Neutrophil (primary cell): ENCODE results near the gene SART1.

Source experiments
- H3K27ac ChIP-seq: fragments of 200-600 bp; sonication (generic); 2 replicates; pipeline ENCODE4 v1.5.1; 2016; ENCODE audit warnings: mild to moderate bottlenecking, moderate library complexity
- H3K27me3 ChIP-seq: fragments of 200-600 bp; sonication (generic); 2 replicates; pipeline ENCODE4 v1.6.0; 2016; ENCODE audit warnings: mild to moderate bottlenecking
- H3K36me3 ChIP-seq: fragments of 200-600 bp; sonication (generic); 2 replicates; pipeline ENCODE4 v1.5.1; 2017
- H3K4me1 ChIP-seq, 2 experiments: fragments of 200-600 bp in 1 of 2; sonication (generic) in 1 of 2; 1 replicate in 1 of 2; 2 replicates in 1 of 2; pipeline versions ENCODE4 v1.5.1 to v1.6.1; 2013 to 2016; ENCODE audit warnings: low read depth in 1 of 2, low read length in 1 of 2, mild to moderate bottlenecking in 1 of 2, moderate library complexity in 1 of 2; ENCODE audit not compliant: control insufficient read depth in 1 of 2, insufficient read depth in 1 of 2
- H3K4me3 ChIP-seq, 2 experiments: fragments of 200-600 bp in 1 of 2; sonication (generic) in 1 of 2; 1 replicate in 1 of 2; 2 replicates in 1 of 2; pipeline ENCODE4 v1.5.1; 2013 to 2016; ENCODE audit warnings: low read depth in 1 of 2, low read length in 1 of 2, mild to moderate bottlenecking in 1 of 2, moderate library complexity in 1 of 2
- H3K9me3 ChIP-seq: fragments of 200-600 bp; sonication (generic); 2 replicates; pipeline ENCODE4 v1.5.1; 2016
- CTCF ChIP-seq: fragments of 200-600 bp; sonication (generic); IDR thresholded peaks from 2 replicates; pipeline ENCODE4 v1.5.1; 2016; ENCODE audit warnings: antibody characterized with exemption

Gene SART1

DNA sequence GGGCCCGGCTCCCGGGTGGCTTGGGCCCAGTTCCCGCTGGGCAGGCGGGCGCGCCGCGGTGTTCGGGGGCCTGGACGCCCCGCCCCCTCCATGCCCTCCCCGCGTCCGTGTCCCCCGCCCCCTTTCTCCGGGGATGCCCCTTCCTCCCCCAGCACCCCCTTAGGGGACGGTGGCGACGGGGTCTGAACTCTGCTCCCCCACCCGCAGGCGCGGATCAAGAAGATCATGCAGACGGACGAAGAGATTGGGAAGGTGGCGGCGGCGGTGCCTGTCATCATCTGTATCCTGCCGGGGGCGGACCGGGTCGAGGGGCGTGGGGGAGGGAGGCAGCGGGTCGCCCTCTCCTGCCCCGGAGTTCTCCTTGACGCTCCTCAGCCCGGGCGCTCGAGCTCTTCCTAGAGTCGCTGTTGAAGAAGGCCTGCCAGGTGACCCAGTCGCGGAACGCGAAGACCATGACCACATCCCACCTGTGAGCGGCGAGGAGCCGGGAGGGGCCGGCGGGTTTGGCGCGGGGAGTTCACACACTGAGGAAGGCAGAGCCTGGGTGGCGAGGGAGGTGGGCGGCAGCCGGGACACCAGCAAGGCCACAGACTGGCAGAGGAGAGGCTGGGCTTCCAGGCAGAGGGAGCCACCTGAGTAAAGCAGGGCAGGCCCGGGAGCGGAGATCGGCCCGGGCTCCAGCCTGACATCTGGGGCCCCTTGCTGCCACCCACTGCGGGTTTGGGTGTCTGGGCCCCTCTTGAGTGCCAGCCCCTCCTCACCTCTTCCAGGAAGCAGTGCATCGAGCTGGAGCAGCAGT lies 41.8 kb upstream of the SART1 start:
- Histone ChIP-seq H3K36me3 (peaks cover 31% of the 10 kb centered on the region), H3K4me1 (peaks cover 52 to 56% of the 10 kb centered on the region in 2 experiments), H3K27me3 (no peaks in the 10 kb centered on the region), H3K4me3 (peak overlapping the region; percentile 60 to 96), H3K27ac (peak overlapping the region; percentile 92), H3K9me3 (no peaks in the 10 kb centered on the region)
- TF ChIP-seq CTCF, result no peak

- no peak for TF ChIP-seq CTCF
- H3K4me1 ChIP-seq, result peaks cover 48 to 50% of the 10 kb centered on the region in 2 experiments
- H3K27ac ChIP-seq, result peak overlapping the region; percentile 92
Measured at GRCh38 chr11:65920372-65920802, 41.1 kb upstream of the SART1 start.

GRCh38 chr11:65921033-65921555 lies 40.4 kb upstream of the SART1 start:
- TF ChIP-seq CTCF, result no peak
- no peaks in the 10 kb centered on the region for H3K27me3 ChIP-seq
- no peak overlapping the region for H3K27ac ChIP-seq
- no peak overlapping the region for H3K4me3 ChIP-seq
- H3K4me1 ChIP-seq, result peaks cover 41 to 43% of the 10 kb centered on the region in 2 experiments
- peaks cover 31% of the 10 kb centered on the region for H3K36me3 ChIP-seq
- no peaks in the 10 kb centered on the region for H3K9me3 ChIP-seq

More at GRCh38 chr11:65920372-65920802, 41.1 kb upstream of the SART1 start:
- Histone ChIP-seq H3K9me3 (no peaks in the 10 kb centered on the region), H3K4me3 (peak overlapping the region; percentile 60 to 96), H3K36me3 (peaks cover 31% of the 10 kb centered on the region), H3K27me3 (no peaks in the 10 kb centered on the region)

GRCh38 chr11:65921876-65922275 lies 39.7 kb upstream of the SART1 start:
- no peaks in the 10 kb centered on the region for H3K27me3 ChIP-seq
- H3K4me1 ChIP-seq, result peaks cover 33 to 35% of the 10 kb centered on the region in 2 experiments
- H3K36me3 ChIP-seq, result peaks cover 29% of the 10 kb centered on the region
- no peak overlapping the region for H3K27ac ChIP-seq
- H3K9me3 ChIP-seq, result no peaks in the 10 kb centered on the region
- no peak for TF ChIP-seq CTCF
- no peak overlapping the region for H3K4me3 ChIP-seq

DNA sequence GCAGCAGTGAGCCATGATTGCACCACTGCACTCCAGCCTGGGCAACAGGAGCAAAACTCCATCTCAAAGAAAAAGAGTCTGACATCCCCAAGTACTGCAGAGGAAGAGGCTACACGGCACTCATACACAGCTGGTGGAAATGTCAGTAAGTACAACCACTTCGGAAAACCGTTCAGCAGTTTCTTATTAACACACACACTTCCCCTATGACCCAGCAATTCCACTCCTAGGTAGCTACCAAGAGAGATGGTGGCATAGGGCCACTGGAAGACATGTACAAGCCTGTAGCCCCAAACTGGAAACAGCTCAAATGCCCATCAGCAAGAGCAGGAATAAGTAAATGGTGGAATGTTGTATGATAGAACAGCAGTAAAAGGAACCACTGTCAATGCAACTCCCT lies 39.0 kb upstream of the SART1 start:
- Histone ChIP-seq H3K9me3 (no peaks in the 10 kb centered on the region), H3K4me1 (peaks cover 31 to 34% of the 10 kb centered on the region in 2 experiments), H3K36me3 (peaks cover 22% of the 10 kb centered on the region), H3K27ac (peak overlapping the region; percentile 48), H3K27me3 (no peaks in the 10 kb centered on the region), H3K4me3 (no peak overlapping the region)
- no peak for TF ChIP-seq CTCF
